Measurements from ENCODE around the gene TEX101.

DNA sequence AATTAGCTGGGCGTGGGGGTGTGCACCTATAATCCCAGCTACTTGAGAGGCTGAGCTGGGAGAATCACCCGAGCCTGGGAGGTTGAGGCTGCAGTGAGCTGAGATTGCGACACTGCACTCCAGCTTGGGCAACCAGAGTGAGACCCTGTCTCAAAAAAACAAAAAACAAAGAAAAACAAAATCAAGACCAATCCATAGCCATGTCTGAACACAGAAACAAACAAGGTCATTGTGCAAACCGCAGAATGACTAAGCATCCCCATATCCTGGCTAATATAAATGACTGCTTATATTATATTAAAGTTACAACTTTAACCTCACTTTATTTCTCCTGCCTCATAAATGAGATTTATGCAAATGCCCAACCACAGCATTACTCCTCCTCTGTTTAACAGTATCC, 53.0 kb downstream of the TEX101 start:
- no peak for TF ChIP-seq CTCF (IDR thresholded peaks at IDR 0.05; ENCODE audit: low read length)
- no peak for TF ChIP-seq EZH2 (IDR thresholded peaks at IDR 0.05; ENCODE audit: borderline replicate concordance, low read length)

All from OCI-LY1 (cell line).